Stomach (tissue), 9 donors: ENCODE measurements around the gene STEEP1. TPM values are rescaled to one million over a fixed set of nuclear protein-coding genes. Genes with fewer than 3 reads are reported as not detected.
"Not testable (repeated sequence)": the region's sequence is repeated elsewhere in the genome, so short reads cannot be mapped to it uniquely, and the experiment has no call there.

Source experiments
- DNase-seq, 2 donors: peaks; one replicate each; pipeline versions ENCODE4 v3.0.0 to v3.0.0-alpha.2; 2013 to 2019
- H3K27ac ChIP-seq, 5 donors: fragments of 200-600 bp in 4 of 5; sonication (generic) in 4 of 5; one replicate each; pipeline ENCODE4 v1.5.1; 2013 to 2019; ENCODE audit warnings: mild to moderate bottlenecking in 1 of 5, moderate library complexity in 1 of 5
- H3K27me3 ChIP-seq, 3 donors: fragments of 200-600 bp; sonication (generic); one replicate each; pipeline ENCODE4 v1.5.1; 2017 to 2019; ENCODE audit warnings: mixed run types in 1 of 3
- H3K36me3 ChIP-seq, 4 donors: fragments of 200-600 bp; sonication (generic); 1 replicate in 3 of 4; 2 replicates in 1 of 4; pipeline ENCODE4 v1.5.1; 2016 to 2019
- H3K4me1 ChIP-seq, 4 donors: fragments of 200-600 bp; sonication (generic); one replicate each; pipeline ENCODE4 v1.5.1; 2016 to 2019
- H3K4me3 ChIP-seq, 4 donors: fragments of 200-600 bp; sonication (generic) in 3 of 4; one replicate each; pipeline ENCODE4 v1.5.1; 2016 to 2019; ENCODE audit warnings: mild to moderate bottlenecking in 1 of 4
- H3K9me3 ChIP-seq, 4 donors: fragments of 200-600 bp; sonication (generic); one replicate each; pipeline ENCODE4 v1.5.1; 2016 to 2019
- CTCF ChIP-seq, 7 experiments: fragments of 450-650 bp in 4 of 7; fragments of 200-600 bp in 3 of 7; sonication (generic) in 3 of 7; IDR thresholded peaks; one replicate each; pipeline ENCODE4 v1.5.1; 2016 to 2019; ENCODE audit warnings: antibody characterized with exemption in 7 of 7, control low read depth in 2 of 7, mild to moderate bottlenecking in 1 of 7
- EP300 ChIP-seq: sonication (generic); formaldehyde crosslinking; IDR thresholded peaks from one replicate; pipeline ENCODE4 v1.6.1; 2017; ENCODE audit warnings: antibody characterized with exemption
- POLR2A ChIP-seq, 4 donors: fragments of 450-650 bp; IDR thresholded peaks; one replicate each; pipeline ENCODE4 v1.6.1; 2016; ENCODE audit warnings: antibody characterized with exemption in 4 of 4, control low read depth in 2 of 4, mild to moderate bottlenecking in 1 of 4, moderate library complexity in 1 of 4
- POLR2AphosphoS5 ChIP-seq, 3 donors: sonication (generic); formaldehyde crosslinking; IDR thresholded peaks; one replicate each; pipeline ENCODE4 v1.6.1; 2016; ENCODE audit warnings: antibody characterized with exemption in 3 of 3
- WGBS, 5 donors: extraction: QIAGEN DNeasy Blood & Tissue Kit in 3 of 5; methylation state at CpG; one replicate each; pipeline versions ENCODE4 v1.1.5 to v1.1.7; 2013 to 2018; 5-methylcytosine and 5-hydroxymethylcytosine counted together
- intact Hi-C: fragments of 100-400 bp; cut with DNase I; formaldehyde crosslinking; loops from one replicate; pipeline ENCODE4 v1.15.1; 2023; ENCODE audit warnings: low total_unique reads
- polyA plus RNA-seq, 3 donors: library from polyadenylated mRNA; stranded (reverse); fragments of 200-250 nt; gene quantifications; one replicate each; pipeline ENCODE4 v1.2.3, GENCODE V29; 2013
- total RNA-seq, 5 donors: library from RNA; depleted of rRNA; stranded (reverse); fragments of >200 nt; gene quantifications; one replicate each; pipeline versions ENCODE4 v1.1.0 to v1.2.3, GENCODE V29; 2014 to 2016
- donor health status: healthy with polysubstance abuse.
- donor health status: Bipolar disorder and iron deficiency.
- donor health status: healthy.

The STEEP1 gene
- total and polyA plus RNA-seq, 8 donors, result 9.8 to 60.8 (median 14.9) TPM

- no peaks in the 10 kb centered on the region for H3K27me3 ChIP-seq
- TF ChIP-seq CTCF (IDR thresholded peaks at IDR 0.05) (no peak), EP300 (no peak), POLR2AphosphoS5 (IDR thresholded peaks at IDR 0.05) (no peak), POLR2A (IDR thresholded peaks at IDR 0.05) (no peak)
- intact Hi-C loops, result no loop called here
- H3K4me1 ChIP-seq, result peaks cover 0 to 12% (median 4%) of the 10 kb centered on the region in 4 donors
- no peaks in the 10 kb centered on the region for H3K36me3 ChIP-seq
- 35 to 42% (median 39%) methylated on average over 4 of the region's 4 CpGs for whole genome bisulfite sequencing, 5 donors
- DNase-seq, result no peak
- H3K4me3 ChIP-seq, result no peak overlapping the region
- no peaks in the 10 kb centered on the region for H3K9me3 ChIP-seq
- no peak overlapping the region for H3K27ac ChIP-seq
Measured at GRCh38 chrX:119505945-119506344, 59.3 kb downstream of the STEEP1 start.

- not testable (repeated sequence) for H3K27ac ChIP-seq
Measured at GRCh38 chrX:119505145-119505544, 60.1 kb downstream of the STEEP1 start.

GRCh38 chrX:119503484-119503861, 61.7 kb downstream of the STEEP1 start:
- Histone ChIP-seq H3K4me1 (peaks cover 0 to 12% (median 4%) of the 10 kb centered on the region in 4 donors), H3K27me3 (no peaks in the 10 kb centered on the region), H3K36me3 (no peaks in the 10 kb centered on the region), H3K27ac (peak overlapping the region; percentile 72 to 83 (median 79)), H3K4me3 (no peak overlapping the region), H3K9me3 (no peaks in the 10 kb centered on the region)
- TF ChIP-seq POLR2AphosphoS5 (IDR thresholded peaks at IDR 0.05) (no peak), POLR2A (IDR thresholded peaks at IDR 0.05) (no peak), CTCF (IDR thresholded peaks at IDR 0.05) (no peak), EP300 (no peak)
- WGBS, 5 donors, result 25 to 60% (median 31%) methylated on average over 2 of the region's 2 CpGs; no CpG with 5 or more reads in 1 of the 5 donors
- peak; percentile 53 to 55 for DNase-seq
- intact Hi-C loops, result no loop called here

More at GRCh38 chrX:119505145-119505544, 60.1 kb downstream of the STEEP1 start:
- H3K4me3 ChIP-seq, intact Hi-C loops, H3K36me3 ChIP-seq, DNase-seq, H3K9me3 ChIP-seq, H3K27me3 ChIP-seq: not testable (repeated sequence)
- 86 to 92% (median 88%) methylated on average over 10 of the region's 10 CpGs for WGBS, 5 donors
- H3K4me1 ChIP-seq, result peaks cover 0 to 12% (median 4%) of the 10 kb centered on the region in 4 donors

GRCh38 chrX:119502727-119503483, 62.3 kb downstream of the STEEP1 start:
- TF ChIP-seq CTCF (IDR thresholded peaks at IDR 0.05), result no peak
- TF ChIP-seq POLR2AphosphoS5 (IDR thresholded peaks at IDR 0.05), result peak in 1 of 3 donors; percentile 24
- WGBS, 5 donors, result 12 to 50% (median 38%) methylated on average over 6 to 11 of the region's 11 CpGs
- H3K9me3 ChIP-seq, result no peaks in the 10 kb centered on the region
- peak overlapping the region; percentile 72 to 83 (median 79) for H3K27ac ChIP-seq
- H3K4me1 ChIP-seq, result peaks cover 0 to 12% (median 4%) of the 10 kb centered on the region in 4 donors
- peak; percentile 71 to 88 for DNase-seq
- intact Hi-C loops, result no loop called here
- no peaks in the 10 kb centered on the region for H3K27me3 ChIP-seq
- no peak overlapping the region for H3K4me3 ChIP-seq
- H3K36me3 ChIP-seq, result no peaks in the 10 kb centered on the region

- no peak for DNase-seq
- no peak overlapping the region for H3K4me3 ChIP-seq
- H3K36me3 ChIP-seq, result no peaks in the 10 kb centered on the region
- H3K27ac ChIP-seq, result peak overlapping the region; percentile 3 to 82 (median 72)
- intact Hi-C loops, result no loop called here
- TF ChIP-seq POLR2AphosphoS5 (IDR thresholded peaks at IDR 0.05) (no peak), CTCF (IDR thresholded peaks at IDR 0.05) (no peak), POLR2A (IDR thresholded peaks at IDR 0.05) (no peak), EP300 (no peak)
- H3K27me3 ChIP-seq, result no peaks in the 10 kb centered on the region
- H3K4me1 ChIP-seq, result peaks cover 0 to 12% (median 4%) of the 10 kb centered on the region in 4 donors
- 67 to 84% (median 72%) methylated on average over 7 of the region's 7 CpGs for WGBS, 5 donors
- H3K9me3 ChIP-seq, result no peaks in the 10 kb centered on the region
Measured at GRCh38 chrX:119501511-119502148, 63.6 kb downstream of the STEEP1 start.
